PC-3 (cell line): ENCODE results near the gene CZIB. TPM values are rescaled to one million over a fixed set of nuclear protein-coding genes. Genes with fewer than 3 reads are reported as not detected.

Source experiments
- ATAC-seq: fragments of 200-7000 bp; cut with Tn5 transposase; 2 replicates; pipeline ENCODE4 v1.9.1; 2020; ENCODE audit warnings: mild to moderate bottlenecking, moderate library complexity
- BruUV-seq: library from RNA; stranded (reverse); fragments of 400-500 nt; replicated peaks from 2 replicates; lab custom pipeline; 2021; lab: Mats Ljungman, UMichigan
- CTCF ChIA-PET: fragments of 300-600 bp; sonication (Branson Sonifier 250); formaldehyde crosslinking; loops from one replicate; lab custom pipeline; 2022; ENCODE audit warnings: antibody characterized with exemption; lab: Charles Lee
- POLR2A ChIA-PET: fragments of 300-600 bp; sonication (Branson Sonifier 250); formaldehyde crosslinking; loops from one replicate; lab custom pipeline; 2022; ENCODE audit warnings: antibody characterized with exemption; ENCODE audit not compliant: unreplicated experiment; lab: Charles Lee
- DNase-seq: peaks from one replicate; pipeline ENCODE4 v3.0.0-alpha.2; 2015
- H2AFZ ChIP-seq: fragments of 300-600 bp; sonication (generic); 2 replicates; pipeline ENCODE4 v1.6.0; 2016; ENCODE audit warnings: antibody characterized with exemption, low read length
- H3F3A ChIP-seq: fragments of 300-600 bp; sonication (generic); one replicate; pipeline ENCODE4 v1.6.0; 2017; ENCODE audit warnings: antibody characterized with exemption, low read length, control low read depth, mild to moderate bottlenecking; ENCODE audit not compliant: unreplicated experiment
- H3K27ac ChIP-seq: fragments of 300-600 bp; sonication (generic); 2 replicates; pipeline ENCODE4 v1.5.1; 2016; ENCODE audit warnings: mild to moderate bottlenecking, low read length
- H3K27me3 ChIP-seq: fragments of 300-600 bp; sonication (generic); 2 replicates; pipeline ENCODE4 v1.6.1; 2016; ENCODE audit warnings: low read length, mixed read lengths
- H3K36me3 ChIP-seq: fragments of 300-600 bp; sonication (generic); 2 replicates; pipeline ENCODE4 v1.6.1; 2016; ENCODE audit warnings: low read depth, mixed run types, low read length, mixed read lengths
- H3K4me1 ChIP-seq: fragments of 300-600 bp; sonication (generic); 2 replicates; pipeline ENCODE4 v1.5.1; 2016; ENCODE audit warnings: low read length; ENCODE audit not compliant: insufficient read depth
- H3K4me2 ChIP-seq: fragments of 300-600 bp; sonication (generic); 2 replicates; pipeline ENCODE4 v1.6.0; 2016; ENCODE audit warnings: low read length
- H3K4me3 ChIP-seq: fragments of 300-600 bp; sonication (generic); 2 replicates; pipeline ENCODE4 v1.5.1; 2016; ENCODE audit warnings: mild to moderate bottlenecking, low read length, mixed read lengths
- H3K79me2 ChIP-seq: fragments of 300-600 bp; sonication (generic); 2 replicates; pipeline ENCODE4 v1.6.1; 2017; ENCODE audit warnings: low read length, mixed read lengths
- H3K9ac ChIP-seq: fragments of 300-600 bp; sonication (generic); 2 replicates; pipeline ENCODE4 v1.6.0; 2016; ENCODE audit warnings: mild to moderate bottlenecking, low read length
- H3K9me2 ChIP-seq: fragments of 300-600 bp; sonication (generic); replicated peaks from 2 replicates; pipeline ENCODE4 v1.6.1; 2016; ENCODE audit warnings: mixed run types, low read length, mixed read lengths
- H3K9me3 ChIP-seq: fragments of 300-600 bp; sonication (generic); 2 replicates; pipeline ENCODE4 v1.6.1; 2016; ENCODE audit warnings: low read length, mixed read lengths
- H4K20me1 ChIP-seq: fragments of 300-600 bp; sonication (generic); 2 replicates; pipeline ENCODE4 v1.6.1; 2016; ENCODE audit warnings: low read length, mixed read lengths
- EZH2 ChIP-seq: fragments of 300-600 bp; sonication (generic); IDR thresholded peaks from one replicate; pipeline ENCODE4 v1.6.1; 2017; ENCODE audit warnings: antibody characterized with exemption, mild to moderate bottlenecking, low read length; ENCODE audit not compliant: unreplicated experiment
- EZH2phosphoT487 ChIP-seq: fragments of 300-600 bp; sonication (generic); IDR thresholded peaks from 2 replicates; pipeline ENCODE4 v1.6.1; 2018; ENCODE audit warnings: mild to moderate bottlenecking, antibody characterized with exemption, low read length, borderline replicate concordance
- intact Hi-C: fragments of 100-400 bp; cut with micrococcal nuclease; formaldehyde crosslinking; loops from 2 replicates; pipeline ENCODE4 v1.9.0; 2023
- total RNA-seq: library from RNA; depleted of rRNA; stranded (reverse); fragments of >200 nt; gene quantifications from 2 replicates; pipeline ENCODE4 v1.2.3, GENCODE V29; 2014
- TF ChIP-seq, protein P1 (sequence below): fragments of 300-600 bp; sonication (generic); conservative IDR thresholded peaks from 2 replicates; pipeline ENCODE4 v1.5.1; 2017; ENCODE audit warnings: antibody characterized with exemption, low read depth, mild to moderate bottlenecking, low read length

CZIB gene
- total RNA-seq, 1 experiment from 2014 or later = 47.7 TPM

DNA sequence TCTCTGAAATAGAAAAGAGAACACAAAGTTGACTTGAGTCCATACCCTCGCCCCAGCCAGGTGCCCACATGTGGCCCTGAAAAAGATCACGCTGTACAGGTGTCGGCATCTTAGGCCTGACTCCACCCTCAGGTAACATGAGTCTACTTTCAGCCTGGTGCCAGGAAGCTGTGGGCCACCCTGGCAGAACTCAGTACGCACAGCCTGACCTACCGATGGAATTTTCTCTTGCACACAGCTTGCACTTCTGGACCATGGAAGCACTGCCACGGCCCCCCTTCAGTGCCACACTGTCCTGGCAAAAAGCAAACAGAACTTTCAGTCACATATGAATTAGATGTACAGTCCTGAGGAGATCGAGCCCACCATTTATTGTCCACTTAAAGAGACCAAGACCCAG lies 2.2 kb downstream of the CZIB start:
- TF ChIP-seq EZH2phosphoT487 (no peak), EZH2 (no peak)
- TF ChIP-seq, protein P1, sequence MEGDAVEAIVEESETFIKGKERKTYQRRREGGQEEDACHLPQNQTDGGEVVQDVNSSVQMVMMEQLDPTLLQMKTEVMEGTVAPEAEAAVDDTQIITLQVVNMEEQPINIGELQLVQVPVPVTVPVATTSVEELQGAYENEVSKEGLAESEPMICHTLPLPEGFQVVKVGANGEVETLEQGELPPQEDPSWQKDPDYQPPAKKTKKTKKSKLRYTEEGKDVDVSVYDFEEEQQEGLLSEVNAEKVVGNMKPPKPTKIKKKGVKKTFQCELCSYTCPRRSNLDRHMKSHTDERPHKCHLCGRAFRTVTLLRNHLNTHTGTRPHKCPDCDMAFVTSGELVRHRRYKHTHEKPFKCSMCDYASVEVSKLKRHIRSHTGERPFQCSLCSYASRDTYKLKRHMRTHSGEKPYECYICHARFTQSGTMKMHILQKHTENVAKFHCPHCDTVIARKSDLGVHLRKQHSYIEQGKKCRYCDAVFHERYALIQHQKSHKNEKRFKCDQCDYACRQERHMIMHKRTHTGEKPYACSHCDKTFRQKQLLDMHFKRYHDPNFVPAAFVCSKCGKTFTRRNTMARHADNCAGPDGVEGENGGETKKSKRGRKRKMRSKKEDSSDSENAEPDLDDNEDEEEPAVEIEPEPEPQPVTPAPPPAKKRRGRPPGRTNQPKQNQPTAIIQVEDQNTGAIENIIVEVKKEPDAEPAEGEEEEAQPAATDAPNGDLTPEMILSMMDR = no peak
- no peak overlapping the region for H3K4me2 ChIP-seq
- H3K4me3 ChIP-seq = no peak overlapping the region
- no peak overlapping the region for H3K27ac ChIP-seq
- no peak overlapping the region for H3K9ac ChIP-seq
- ATAC-seq = no peak
- CTCF ChIA-PET = no interaction called here
- no peaks in the 10 kb centered on the region for H3F3A ChIP-seq
- DNase-seq = no peak
- intact Hi-C loops = no loop called here
- no peaks in the 10 kb centered on the region for H4K20me1 ChIP-seq
- H3K27me3 ChIP-seq = no peaks in the 10 kb centered on the region
- H3K9me2 ChIP-seq = no peaks in the 10 kb centered on the region
- peaks cover 13% of the 10 kb centered on the region for H3K79me2 ChIP-seq
- peaks cover 11% of the 10 kb centered on the region for H3K36me3 ChIP-seq
- BruUV-seq = no TSS peak
- POLR2A ChIA-PET = interaction anchor here (0.5 kb wide), 1 partner anchor 13 kb away, joined by 5 read pairs; no protein-coding TSS in a partner anchor
- no peak overlapping the region for H2AFZ ChIP-seq
- H3K9me3 ChIP-seq = no peaks in the 10 kb centered on the region
- peaks cover 16% of the 10 kb centered on the region for H3K4me1 ChIP-seq

- ChIA-PET CTCF (no interaction called here), POLR2A (interaction anchor here (0.6 kb wide), 1 partner anchor 18 kb away, joined by 3 read pairs; no protein-coding TSS in a partner anchor)
- ATAC-seq (no peak), DNase-seq (no peak)
- no peaks in the 10 kb centered on the region for H4K20me1 ChIP-seq
- H3K27ac ChIP-seq = no peak overlapping the region
- H3K9ac ChIP-seq = no peak overlapping the region
- no peaks in the 10 kb centered on the region for H3F3A ChIP-seq
- H3K9me2 ChIP-seq = no peaks in the 10 kb centered on the region
- H3K4me2 ChIP-seq = no peak overlapping the region
- BruUV-seq = no TSS peak
- H3K4me3 ChIP-seq = no peak overlapping the region
- H3K27me3 ChIP-seq = no peaks in the 10 kb centered on the region
- no peak overlapping the region for H2AFZ ChIP-seq
- no peak for TF ChIP-seq EZH2
- TF ChIP-seq, protein P1 = no peak
- TF ChIP-seq EZH2phosphoT487 = no peak
- peaks cover 9% of the 10 kb centered on the region for H3K79me2 ChIP-seq
- intact Hi-C loops = no loop called here
- peaks cover 6% of the 10 kb centered on the region for H3K4me1 ChIP-seq
- H3K36me3 ChIP-seq = peaks cover 22% of the 10 kb centered on the region
- H3K9me3 ChIP-seq = no peaks in the 10 kb centered on the region
Measured at GRCh38 chr1:53214376-53214940, 6.0 kb downstream of the CZIB start.

DNA sequence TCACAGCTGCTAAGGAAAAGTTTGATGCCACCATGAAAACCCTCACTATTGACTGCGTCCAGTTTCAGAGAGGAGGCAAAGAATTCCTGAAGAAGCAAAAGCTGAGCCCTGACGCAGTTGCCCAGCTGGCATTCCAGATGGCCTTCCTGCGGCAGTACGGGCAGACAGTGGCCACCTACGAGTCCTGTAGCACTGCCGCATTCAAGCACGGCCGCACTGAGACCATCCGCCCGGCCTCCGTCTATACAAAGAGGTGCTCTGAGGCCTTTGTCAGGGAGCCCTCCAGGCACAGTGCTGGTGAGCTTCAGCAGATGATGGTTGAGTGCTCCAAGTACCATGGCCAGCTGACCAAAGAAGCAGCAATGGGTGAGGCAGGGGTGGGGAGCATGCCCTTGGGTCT lies 9.5 kb downstream of the CZIB start:
- TF ChIP-seq, protein P1 = no peak
- TF ChIP-seq EZH2phosphoT487 = no peak
- TF ChIP-seq EZH2 = no peak
- no peak overlapping the region for H3K9ac ChIP-seq
- intact Hi-C loops = no loop called here
- no peaks in the 10 kb centered on the region for H3K27me3 ChIP-seq
- no TSS peak for BruUV-seq
- no peaks in the 10 kb centered on the region for H3K4me1 ChIP-seq
- no peak overlapping the region for H2AFZ ChIP-seq
- POLR2A ChIA-PET = no interaction called here
- no peaks in the 10 kb centered on the region for H3F3A ChIP-seq
- no peak overlapping the region for H3K4me3 ChIP-seq
- H3K9me3 ChIP-seq = no peaks in the 10 kb centered on the region
- H3K9me2 ChIP-seq = no peaks in the 10 kb centered on the region
- ATAC-seq (no peak), DNase-seq (no peak)
- H3K36me3 ChIP-seq = peaks cover 45% of the 10 kb centered on the region
- H3K27ac ChIP-seq = no peak overlapping the region
- no peak overlapping the region for H3K4me2 ChIP-seq
- H4K20me1 ChIP-seq = no peaks in the 10 kb centered on the region
- CTCF ChIA-PET = no interaction called here
- H3K79me2 ChIP-seq = no peaks in the 10 kb centered on the region
